ENCODE measurements around the gene IGF1R. TPM values are rescaled to one million over a fixed set of nuclear protein-coding genes. Genes with fewer than 3 reads are reported as not detected.

Gene IGF1R
- total RNA-seq, 1 experiment from 2014 or later, result 51.6 TPM

GRCh38 chr15:98858610-98859023, 210.3 kb downstream of the IGF1R start:
- Mint-ChIP-seq H3K4me3 (ENCODE audit: unreplicated experiment) (peak overlapping the region; percentile 29), H3K9me3 (ENCODE audit: unreplicated experiment) (no peaks in the 10 kb centered on the region), H3K4me1 (ENCODE audit: low read depth, unreplicated experiment) (peaks cover 43% of the 10 kb centered on the region), H3K36me3 (ENCODE audit: insufficient read depth, unreplicated experiment) (peaks cover 1% of the 10 kb centered on the region), H3K27me3 (ENCODE audit: insufficient read depth, unreplicated experiment) (no peaks in the 10 kb centered on the region), H3K27ac (ENCODE audit: unreplicated experiment) (peak overlapping the region; percentile 83)
- H3K9me3 ChIP-seq, result no peaks in the 10 kb centered on the region
- BruUV-seq (replicated peaks), result no TSS peak
- ChIA-PET POLR2A (interaction anchor here (0.6 kb wide), 1 partner anchor 34 kb away, joined by 4 read pairs; no protein-coding TSS in a partner anchor), CTCF (interaction anchor here (0.6 kb wide), 1 partner anchor 26 kb away, joined by 3 read pairs; no protein-coding TSS in a partner anchor)
- no peak overlapping the region for H3K4me3 ChIP-seq (ENCODE audit: low read depth, low read length)
- TF ChIP-seq, protein P1, sequence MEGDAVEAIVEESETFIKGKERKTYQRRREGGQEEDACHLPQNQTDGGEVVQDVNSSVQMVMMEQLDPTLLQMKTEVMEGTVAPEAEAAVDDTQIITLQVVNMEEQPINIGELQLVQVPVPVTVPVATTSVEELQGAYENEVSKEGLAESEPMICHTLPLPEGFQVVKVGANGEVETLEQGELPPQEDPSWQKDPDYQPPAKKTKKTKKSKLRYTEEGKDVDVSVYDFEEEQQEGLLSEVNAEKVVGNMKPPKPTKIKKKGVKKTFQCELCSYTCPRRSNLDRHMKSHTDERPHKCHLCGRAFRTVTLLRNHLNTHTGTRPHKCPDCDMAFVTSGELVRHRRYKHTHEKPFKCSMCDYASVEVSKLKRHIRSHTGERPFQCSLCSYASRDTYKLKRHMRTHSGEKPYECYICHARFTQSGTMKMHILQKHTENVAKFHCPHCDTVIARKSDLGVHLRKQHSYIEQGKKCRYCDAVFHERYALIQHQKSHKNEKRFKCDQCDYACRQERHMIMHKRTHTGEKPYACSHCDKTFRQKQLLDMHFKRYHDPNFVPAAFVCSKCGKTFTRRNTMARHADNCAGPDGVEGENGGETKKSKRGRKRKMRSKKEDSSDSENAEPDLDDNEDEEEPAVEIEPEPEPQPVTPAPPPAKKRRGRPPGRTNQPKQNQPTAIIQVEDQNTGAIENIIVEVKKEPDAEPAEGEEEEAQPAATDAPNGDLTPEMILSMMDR (IDR thresholded peaks at IDR 0.05; ENCODE audit: insufficient read depth in 1 of 2, low read depth in 1 of 2, low read length in 1 of 2, severe bottlenecking in 1 of 2, unreplicated experiment in 1 of 2), result no peak
- peaks cover 47% of the 10 kb centered on the region for H3K4me1 ChIP-seq
- no peak for DNase-seq
- no peaks in the 10 kb centered on the region for H3K27me3 ChIP-seq (replicated peaks; ENCODE audit: control insufficient read depth, insufficient read depth, low read length)
- intact Hi-C loops (cut with micrococcal nuclease; ENCODE audit: unreplicated experiment), result no loop called here
- H3K36me3 ChIP-seq (ENCODE audit: control insufficient read depth, insufficient read depth, low read length), result no peaks in the 10 kb centered on the region

- Mint-ChIP-seq H3K4me3 (ENCODE audit: unreplicated experiment) (peak overlapping the region; percentile 29), H3K27me3 (ENCODE audit: insufficient read depth, unreplicated experiment) (no peaks in the 10 kb centered on the region), H3K9me3 (ENCODE audit: unreplicated experiment) (no peaks in the 10 kb centered on the region), H3K36me3 (ENCODE audit: insufficient read depth, unreplicated experiment) (no peaks in the 10 kb centered on the region), H3K4me1 (ENCODE audit: low read depth, unreplicated experiment) (peaks cover 38% of the 10 kb centered on the region), H3K27ac (ENCODE audit: unreplicated experiment) (peak overlapping the region; percentile 83)
- DNase-seq, result no peak
- peaks cover 47% of the 10 kb centered on the region for H3K4me1 ChIP-seq
- TF ChIP-seq, protein P1 (IDR thresholded peaks at IDR 0.05; ENCODE audit: insufficient read depth in 1 of 2, low read depth in 1 of 2, low read length in 1 of 2, severe bottlenecking in 1 of 2, unreplicated experiment in 1 of 2), result no peak
- H3K9me3 ChIP-seq, result no peaks in the 10 kb centered on the region
- H3K4me3 ChIP-seq (ENCODE audit: low read depth, low read length), result no peak overlapping the region
- no peaks in the 10 kb centered on the region for H3K36me3 ChIP-seq (ENCODE audit: control insufficient read depth, insufficient read depth, low read length)
- CTCF ChIA-PET, result interaction anchor here (0.6 kb wide), 1 partner anchor 26 kb away, joined by 3 read pairs; no protein-coding TSS in a partner anchor
- no TSS peak for BruUV-seq (replicated peaks)
- POLR2A ChIA-PET, result no interaction called here
- intact Hi-C loops (cut with micrococcal nuclease; ENCODE audit: unreplicated experiment), result no loop called here
- H3K27me3 ChIP-seq (replicated peaks; ENCODE audit: control insufficient read depth, insufficient read depth, low read length), result no peaks in the 10 kb centered on the region
Measured at GRCh38 chr15:98859149-98859548, 210.8 kb downstream of the IGF1R start.

DNA sequence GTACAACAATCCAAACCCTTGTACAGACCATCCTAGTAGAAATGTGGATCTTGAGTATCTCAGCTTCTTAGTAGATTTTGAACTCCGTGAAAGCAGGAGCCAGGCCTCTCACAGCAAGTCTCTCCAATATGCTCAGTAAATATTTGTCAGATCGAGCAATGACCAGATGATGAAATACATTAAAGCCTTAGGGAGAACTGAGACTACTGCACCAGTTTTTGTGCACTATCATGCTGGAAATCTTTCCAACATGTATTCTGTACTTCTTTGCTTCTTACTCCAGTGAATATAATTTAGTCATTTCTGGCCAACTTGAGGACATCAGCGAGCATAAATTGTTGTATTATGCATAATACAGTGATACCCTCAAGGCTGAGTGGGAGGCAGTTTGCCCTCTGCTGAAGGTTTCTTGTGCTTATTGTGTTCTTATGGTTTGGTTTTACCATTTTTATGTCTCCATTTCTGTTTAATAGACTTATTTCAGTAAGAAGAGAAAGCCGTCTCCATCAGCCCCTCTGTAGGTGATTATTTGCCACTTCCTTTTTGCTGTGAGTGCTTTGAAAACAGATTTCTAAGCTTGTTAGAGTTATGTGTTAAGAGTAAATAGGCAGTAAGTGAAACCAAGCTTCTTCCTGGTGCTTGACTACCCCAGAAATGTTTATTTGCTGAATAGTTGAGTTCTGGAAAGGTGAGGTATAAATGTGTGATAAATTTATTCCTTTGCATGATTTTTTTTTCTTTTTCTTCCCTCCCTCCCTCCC, 212.1 kb downstream of the IGF1R start:
- H3K4me1 ChIP-seq, result peaks cover 51% of the 10 kb centered on the region
- H3K36me3 ChIP-seq (ENCODE audit: control insufficient read depth, insufficient read depth, low read length), result no peaks in the 10 kb centered on the region
- no peaks in the 10 kb centered on the region for H3K9me3 ChIP-seq
- DNase-seq, result peak in 1 of 2 experiments; percentile 30
- H3K9me3 Mint-ChIP-seq (ENCODE audit: unreplicated experiment), result no peaks in the 10 kb centered on the region
- H3K4me1 Mint-ChIP-seq (ENCODE audit: low read depth, unreplicated experiment), result peaks cover 34% of the 10 kb centered on the region
- TF ChIP-seq, protein P1 (IDR thresholded peaks at IDR 0.05; ENCODE audit: insufficient read depth in 1 of 2, low read depth in 1 of 2, low read length in 1 of 2, severe bottlenecking in 1 of 2, unreplicated experiment in 1 of 2), result no peak
- no peaks in the 10 kb centered on the region for H3K27me3 ChIP-seq (replicated peaks; ENCODE audit: control insufficient read depth, insufficient read depth, low read length)
- peak overlapping the region; percentile 29 for H3K27ac Mint-ChIP-seq (ENCODE audit: unreplicated experiment)
- peaks cover 8% of the 10 kb centered on the region for H3K36me3 Mint-ChIP-seq (ENCODE audit: insufficient read depth, unreplicated experiment)
- ChIA-PET CTCF (interaction anchor here (0.9 kb wide), 1 partner anchor 9 kb away, joined by 4 read pairs; no protein-coding TSS in a partner anchor), POLR2A (no interaction called here)
- no peak overlapping the region for H3K4me3 Mint-ChIP-seq (ENCODE audit: unreplicated experiment)
- intact Hi-C loops (cut with micrococcal nuclease; ENCODE audit: unreplicated experiment), result no loop called here
- no peak overlapping the region for H3K4me3 ChIP-seq (ENCODE audit: low read depth, low read length)
- no peaks in the 10 kb centered on the region for H3K27me3 Mint-ChIP-seq (ENCODE audit: insufficient read depth, unreplicated experiment)
- BruUV-seq (replicated peaks), result no TSS peak

Measured in Caco-2 (cell line).